Activated CD8-positive, alpha-beta memory T cell treated with anti-CD3 and anti-CD28 coated beads, Interleukin-2, amount 50 U/mL, for 1 hour (primary cell): ENCODE results near the gene GABRA5.
"Not testable (repeated sequence)": the region's sequence is repeated elsewhere in the genome, so short reads cannot be mapped to it uniquely, and the experiment has no call there.

Source experiments
- DNase-seq: peaks from one replicate; pipeline ENCODE4 v3.0.0-alpha.2; 2020; ENCODE audit errors: extremely low read depth

Gene GABRA5

GRCh38 chr15:26866298-26867199, at the start of gene GABRA5:
GABRA5 (plus strand) TSS chr15:26867062; CDS start chr15:26869249, 2,187 bp downstream.
- DNase-seq, result no peak

- DNase-seq, result not testable (repeated sequence)
Observed at GRCh38 chr15:26831191-26831590, 35.7 kb upstream of the GABRA5 start.

GRCh38 chr15:26831951-26832350, 34.9 kb upstream of the GABRA5 start:
- DNase-seq, result no peak

DNA sequence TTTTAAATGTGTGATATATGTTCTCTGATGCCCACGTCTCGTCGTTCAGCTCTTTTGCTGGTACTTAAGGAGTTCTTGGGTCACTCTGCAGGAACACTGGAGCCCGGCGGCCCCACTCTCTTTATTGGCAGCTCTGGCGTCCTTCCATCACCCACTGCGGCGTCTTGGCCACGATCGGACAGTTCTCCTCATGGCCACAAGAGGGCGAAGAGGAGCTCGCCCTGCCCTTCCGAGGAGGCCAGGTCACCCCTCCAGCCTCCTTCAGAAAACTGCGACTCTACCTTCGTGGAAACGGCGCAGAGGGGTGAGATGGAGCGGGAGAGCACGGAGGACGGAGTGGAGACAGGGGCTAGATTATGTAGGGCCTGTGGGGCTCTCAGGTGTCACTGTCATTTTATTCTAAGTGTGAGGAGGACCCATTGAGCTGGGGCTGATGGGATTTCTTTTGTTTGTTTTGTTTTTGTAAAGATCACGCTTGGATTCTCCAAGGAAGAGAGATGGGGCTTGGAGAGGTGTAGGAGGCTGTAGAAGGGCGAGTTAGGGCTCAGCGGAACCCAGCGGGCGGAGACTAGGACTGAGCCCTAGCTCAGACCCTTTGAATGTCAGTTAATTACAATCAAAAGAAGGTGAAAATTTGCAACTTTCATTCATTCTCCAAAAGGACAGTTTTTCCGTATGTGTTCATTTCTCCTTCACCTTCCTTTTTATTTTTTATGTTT, 28.0 kb upstream of the GABRA5 start:
- DNase-seq, result no peak

GRCh38 chr15:26841514-26841913, 25.3 kb upstream of the GABRA5 start:
- DNase-seq, result no peak

- no peak for DNase-seq
Observed at GRCh38 chr15:26841941-26842340, 24.9 kb upstream of the GABRA5 start.

DNA sequence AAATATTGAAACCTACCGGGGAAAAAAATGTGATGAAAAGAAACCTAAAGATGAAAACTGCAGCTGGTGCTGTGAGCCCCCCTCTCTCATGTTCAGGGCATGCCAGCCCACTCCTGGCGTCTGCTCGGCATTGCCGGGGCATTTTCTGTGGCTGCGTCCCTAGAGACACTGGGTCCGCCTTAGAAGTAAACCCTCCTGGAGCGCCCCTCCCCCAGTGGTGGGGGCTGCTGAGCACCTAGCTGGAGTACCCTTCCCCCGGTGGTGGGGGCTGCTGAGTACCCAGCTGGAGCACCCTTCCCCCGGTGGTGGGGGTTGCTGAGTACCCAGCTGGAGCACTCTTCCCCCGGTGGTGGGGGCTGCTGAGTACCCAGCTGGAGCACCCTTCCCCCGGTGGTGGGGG, 24.5 kb upstream of the GABRA5 start:
- no peak for DNase-seq

GRCh38 chr15:26844901-26845300, 22.0 kb upstream of the GABRA5 start:
- no peak for DNase-seq

GRCh38 chr15:26848498-26848897, 18.4 kb upstream of the GABRA5 start:
- no peak for DNase-seq

DNA sequence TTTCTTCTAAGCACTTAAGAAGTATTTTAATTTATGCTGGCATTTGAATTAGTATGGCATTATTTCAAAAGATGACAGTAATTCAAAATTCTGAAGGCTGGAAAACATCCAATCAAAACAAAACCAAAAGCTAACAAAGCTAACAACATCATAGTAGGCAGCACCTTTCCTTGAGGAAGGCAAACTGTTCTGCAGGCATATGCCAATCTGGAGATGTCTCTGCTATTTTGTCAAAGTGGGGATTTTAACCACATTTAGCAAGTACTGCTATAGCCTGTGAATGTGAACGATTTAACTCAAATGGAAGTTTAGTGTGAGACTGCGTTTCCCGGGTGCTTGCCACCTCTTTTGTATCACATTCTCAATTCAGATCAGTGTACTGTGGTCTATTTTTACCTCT, 16.7 kb upstream of the GABRA5 start:
- DNase-seq, result no peak

- no peak for DNase-seq
Observed at GRCh38 chr15:26852980-26853379, 13.9 kb upstream of the GABRA5 start.

DNA sequence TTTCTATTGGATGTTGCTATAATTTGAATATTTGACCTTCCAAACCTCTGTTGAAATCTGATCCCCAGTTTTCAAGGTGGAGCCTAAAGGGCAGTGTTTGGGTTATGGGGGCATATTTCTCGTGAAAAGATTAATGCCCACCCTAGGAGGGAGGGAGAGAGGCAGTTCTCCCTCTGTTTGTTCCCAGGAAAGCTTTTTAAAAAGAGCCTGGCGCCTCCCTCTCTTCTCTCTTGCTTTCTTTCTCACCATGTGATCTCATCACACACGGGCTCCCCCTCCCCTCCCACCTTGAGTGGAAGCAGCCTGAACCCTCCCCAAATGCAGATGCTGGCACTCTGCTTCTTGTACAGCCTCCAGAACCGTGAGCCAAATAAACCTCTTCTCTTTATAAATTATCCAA, 12.4 kb upstream of the GABRA5 start:
- no peak for DNase-seq

GRCh38 chr15:26864664-26865191, 2.1 kb upstream of the GABRA5 start:
- DNase-seq, result no peak

GRCh38 chr15:26867200-26868007, 542 bp downstream of the GABRA5 start:
- DNase-seq, result no peak

DNA sequence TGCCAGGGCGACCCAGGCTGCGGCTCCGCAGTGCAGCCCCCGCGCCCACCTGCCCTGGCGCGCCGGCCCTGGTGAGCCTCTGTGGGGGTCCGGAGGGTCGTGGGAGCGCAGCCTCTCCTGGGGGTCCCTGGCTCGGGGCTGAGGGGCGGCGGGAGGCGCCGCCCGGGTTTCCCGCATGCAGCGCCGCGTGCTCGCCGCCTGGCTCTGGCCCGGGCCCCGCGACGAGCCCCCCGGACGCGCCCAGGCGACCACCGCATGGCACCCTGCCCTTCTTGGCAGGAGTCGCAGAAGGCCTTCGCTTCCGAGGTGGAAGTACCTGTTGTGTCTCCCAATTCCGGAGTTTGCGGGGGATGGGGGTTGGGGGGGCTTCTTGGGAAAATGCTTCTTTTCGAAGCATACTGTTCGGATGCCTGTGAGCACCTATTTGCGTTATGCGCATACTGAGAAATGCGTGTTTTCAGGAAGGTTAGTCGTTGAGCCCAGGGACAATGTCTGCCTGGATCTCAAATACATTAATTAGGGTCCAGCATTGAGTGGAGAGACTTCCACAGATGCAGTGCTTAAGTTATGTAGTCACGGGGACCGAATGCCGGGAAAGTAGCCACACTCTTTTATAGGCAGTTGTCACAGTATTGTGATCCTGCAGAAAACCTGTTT, 1.3 kb downstream of the GABRA5 start:
- no peak for DNase-seq

- DNase-seq, result no peak
Observed at GRCh38 chr15:26869628-26870027, 2.8 kb downstream of the GABRA5 start.

DNA sequence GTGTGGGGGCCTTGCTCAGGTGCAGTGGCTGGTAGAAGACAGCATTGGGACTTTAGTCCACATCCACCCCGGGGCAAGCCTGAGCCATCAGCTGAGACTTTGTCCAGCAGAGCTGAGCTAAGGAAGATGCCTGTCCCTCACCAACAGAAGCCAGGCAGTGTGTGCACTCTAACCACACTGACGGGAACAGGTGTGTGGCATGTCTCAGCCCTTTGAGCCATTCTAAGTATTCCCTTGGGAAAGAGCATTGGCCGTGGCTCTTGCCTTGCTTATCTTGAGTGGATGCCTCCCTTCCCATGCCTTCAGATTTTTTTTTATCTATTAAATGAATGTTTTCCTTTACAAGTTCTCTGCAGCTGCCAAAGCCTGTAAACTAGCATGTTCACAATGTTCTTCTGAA, 3.5 kb downstream of the GABRA5 start:
- no peak for DNase-seq

GRCh38 chr15:26872206-26872605, 5.3 kb downstream of the GABRA5 start:
- DNase-seq, result no peak

- DNase-seq, result no peak
Observed at GRCh38 chr15:26873846-26874245, 7.0 kb downstream of the GABRA5 start.

- DNase-seq, result no peak
Observed at GRCh38 chr15:26874774-26875475, 8.1 kb downstream of the GABRA5 start.

- no peak for DNase-seq
Observed at GRCh38 chr15:26875476-26875850, 8.6 kb downstream of the GABRA5 start.
